ENCODE results near the gene HLA-DRA. TPM values are rescaled to one million over a fixed set of nuclear protein-coding genes. Genes with fewer than 3 reads are reported as not detected.

Gene HLA-DRA
- total and polyA plus RNA-seq, 2 donors (not counting 1 experiment from before 2014, with no cell fraction given): 0.17 to 0.99 TPM

- no peaks in the 10 kb centered on the region for H3K9me3 ChIP-seq (ENCODE audit: control insufficient read depth, insufficient read depth, low read depth, low read length)
- H3K36me3 ChIP-seq (ENCODE audit: control insufficient read depth, insufficient read depth, low read length): no peaks in the 10 kb centered on the region
- H3K27me3 ChIP-seq (ENCODE audit: control insufficient read depth, insufficient read depth, low read length): no peaks in the 10 kb centered on the region
- no peaks in the 10 kb centered on the region for H3K4me1 ChIP-seq (ENCODE audit: control insufficient read depth, extremely low read depth, insufficient read depth, low read length)
- H3K4me3 ChIP-seq (replicated peaks in 1 of 4; ENCODE audit: control extremely low read depth in 1 of 4, insufficient read depth in 1 of 4, low read depth in 3 of 4, low read length in 4 of 4): no peak overlapping the region
- no peak overlapping the region for H3K9ac ChIP-seq (ENCODE audit: insufficient read depth, low read length)
- DNase-seq (ENCODE audit: low read depth in 2 of 2): no peak
- H3K27ac ChIP-seq (ENCODE audit: insufficient read depth, low read length): no peak overlapping the region
- H3K4me2 ChIP-seq (ENCODE audit: extremely low read depth, insufficient read depth, low read length): no peak overlapping the region
- no peak for TF ChIP-seq EZH2 (IDR thresholded peaks at IDR 0.05; ENCODE audit: low read length, missing control alignments)
- TF ChIP-seq, protein P1, sequence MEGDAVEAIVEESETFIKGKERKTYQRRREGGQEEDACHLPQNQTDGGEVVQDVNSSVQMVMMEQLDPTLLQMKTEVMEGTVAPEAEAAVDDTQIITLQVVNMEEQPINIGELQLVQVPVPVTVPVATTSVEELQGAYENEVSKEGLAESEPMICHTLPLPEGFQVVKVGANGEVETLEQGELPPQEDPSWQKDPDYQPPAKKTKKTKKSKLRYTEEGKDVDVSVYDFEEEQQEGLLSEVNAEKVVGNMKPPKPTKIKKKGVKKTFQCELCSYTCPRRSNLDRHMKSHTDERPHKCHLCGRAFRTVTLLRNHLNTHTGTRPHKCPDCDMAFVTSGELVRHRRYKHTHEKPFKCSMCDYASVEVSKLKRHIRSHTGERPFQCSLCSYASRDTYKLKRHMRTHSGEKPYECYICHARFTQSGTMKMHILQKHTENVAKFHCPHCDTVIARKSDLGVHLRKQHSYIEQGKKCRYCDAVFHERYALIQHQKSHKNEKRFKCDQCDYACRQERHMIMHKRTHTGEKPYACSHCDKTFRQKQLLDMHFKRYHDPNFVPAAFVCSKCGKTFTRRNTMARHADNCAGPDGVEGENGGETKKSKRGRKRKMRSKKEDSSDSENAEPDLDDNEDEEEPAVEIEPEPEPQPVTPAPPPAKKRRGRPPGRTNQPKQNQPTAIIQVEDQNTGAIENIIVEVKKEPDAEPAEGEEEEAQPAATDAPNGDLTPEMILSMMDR (conservative IDR thresholded peaks at IDR 0.05 in 1 of 2, IDR thresholded peaks at IDR 0.05 in 1 of 2; ENCODE audit: low read depth in 1 of 2, low read length in 2 of 2): no peak
- no peak overlapping the region for H2AFZ ChIP-seq (ENCODE audit: low read length)
- no peaks in the 10 kb centered on the region for H3K79me2 ChIP-seq (ENCODE audit: control insufficient read depth, insufficient read depth, low read length)
- H4K20me1 ChIP-seq (ENCODE audit: control insufficient read depth, extremely low read depth, insufficient read depth, low read length): no peaks in the 10 kb centered on the region
These were observed 2.6 kb downstream of the HLA-DRA start for GRCh38 chr6:32442243-32442667.

GRCh38 chr6:32442977-32443552, 3.4 kb downstream of the HLA-DRA start:
- H3K79me2 ChIP-seq (ENCODE audit: control insufficient read depth, insufficient read depth, low read length): no peaks in the 10 kb centered on the region
- no peaks in the 10 kb centered on the region for H3K27me3 ChIP-seq (ENCODE audit: control insufficient read depth, insufficient read depth, low read length)
- H3K27ac ChIP-seq (ENCODE audit: insufficient read depth, low read length): no peak overlapping the region
- H2AFZ ChIP-seq (ENCODE audit: low read length): no peak overlapping the region
- no peaks in the 10 kb centered on the region for H3K36me3 ChIP-seq (ENCODE audit: control insufficient read depth, insufficient read depth, low read length)
- H3K4me3 ChIP-seq (replicated peaks in 1 of 4; ENCODE audit: control extremely low read depth in 1 of 4, insufficient read depth in 1 of 4, low read depth in 3 of 4, low read length in 4 of 4): no peak overlapping the region
- no peaks in the 10 kb centered on the region for H4K20me1 ChIP-seq (ENCODE audit: control insufficient read depth, extremely low read depth, insufficient read depth, low read length)
- no peak overlapping the region for H3K9ac ChIP-seq (ENCODE audit: insufficient read depth, low read length)
- H3K9me3 ChIP-seq (ENCODE audit: control insufficient read depth, insufficient read depth, low read depth, low read length): no peaks in the 10 kb centered on the region
- no peak for DNase-seq (ENCODE audit: low read depth in 2 of 2)
- no peak for TF ChIP-seq EZH2 (IDR thresholded peaks at IDR 0.05; ENCODE audit: low read length, missing control alignments)
- TF ChIP-seq, protein P1 (conservative IDR thresholded peaks at IDR 0.05 in 1 of 2, IDR thresholded peaks at IDR 0.05 in 1 of 2; ENCODE audit: low read depth in 1 of 2, low read length in 2 of 2): no peak
- H3K4me1 ChIP-seq (ENCODE audit: control insufficient read depth, extremely low read depth, insufficient read depth, low read length): no peaks in the 10 kb centered on the region
- H3K4me2 ChIP-seq (ENCODE audit: extremely low read depth, insufficient read depth, low read length): no peak overlapping the region

DNA sequence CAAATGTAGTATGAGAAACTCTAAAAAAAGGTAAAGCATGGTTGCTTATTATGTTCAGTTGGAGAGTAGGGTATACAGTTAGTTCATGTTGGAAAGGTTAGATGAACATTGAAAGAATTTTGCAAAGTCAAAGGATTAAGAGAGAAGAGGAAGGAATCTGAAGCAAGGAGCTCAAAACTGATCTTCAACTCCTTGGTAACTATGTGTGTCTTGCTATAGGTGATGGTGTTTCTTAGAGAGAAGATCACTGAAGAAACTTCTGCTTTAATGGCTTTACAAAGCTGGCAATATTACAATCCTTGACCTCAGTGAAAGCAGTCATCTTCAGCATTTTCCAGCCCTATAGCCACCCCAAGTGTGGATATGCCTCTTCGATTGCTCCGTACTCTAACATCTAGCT, 4.7 kb downstream of the HLA-DRA start:
- Histone ChIP-seq H3K4me2 (ENCODE audit: extremely low read depth, insufficient read depth, low read length) (no peak overlapping the region), H4K20me1 (ENCODE audit: control insufficient read depth, extremely low read depth, insufficient read depth, low read length) (no peaks in the 10 kb centered on the region), H3K4me3 (replicated peaks in 1 of 4; ENCODE audit: control extremely low read depth in 1 of 4, insufficient read depth in 1 of 4, low read depth in 3 of 4, low read length in 4 of 4) (no peak overlapping the region), H3K9me3 (ENCODE audit: control insufficient read depth, insufficient read depth, low read depth, low read length) (no peaks in the 10 kb centered on the region), H2AFZ (ENCODE audit: low read length) (no peak overlapping the region), H3K79me2 (ENCODE audit: control insufficient read depth, insufficient read depth, low read length) (no peaks in the 10 kb centered on the region), H3K9ac (ENCODE audit: insufficient read depth, low read length) (no peak overlapping the region), H3K4me1 (ENCODE audit: control insufficient read depth, extremely low read depth, insufficient read depth, low read length) (no peaks in the 10 kb centered on the region), H3K36me3 (ENCODE audit: control insufficient read depth, insufficient read depth, low read length) (no peaks in the 10 kb centered on the region), H3K27me3 (ENCODE audit: control insufficient read depth, insufficient read depth, low read length) (no peaks in the 10 kb centered on the region), H3K27ac (ENCODE audit: insufficient read depth, low read length) (no peak overlapping the region)
- TF ChIP-seq EZH2 (IDR thresholded peaks at IDR 0.05; ENCODE audit: low read length, missing control alignments): no peak
- TF ChIP-seq, protein P1 (conservative IDR thresholded peaks at IDR 0.05 in 1 of 2, IDR thresholded peaks at IDR 0.05 in 1 of 2; ENCODE audit: low read depth in 1 of 2, low read length in 2 of 2): no peak
- no peak for DNase-seq (ENCODE audit: low read depth in 2 of 2)
